HG02610 (cell line): ENCODE measurements around the gene TEX53.

Experiments used
- ATAC-seq: cut with Tn5 transposase; IDR thresholded peaks from one replicate; pipeline ENCODE4 v1.9.1; 2021; ENCODE audit warnings: mild to moderate bottlenecking, moderate library complexity; ENCODE audit not compliant: unreplicated experiment

The TEX53 gene

DNA sequence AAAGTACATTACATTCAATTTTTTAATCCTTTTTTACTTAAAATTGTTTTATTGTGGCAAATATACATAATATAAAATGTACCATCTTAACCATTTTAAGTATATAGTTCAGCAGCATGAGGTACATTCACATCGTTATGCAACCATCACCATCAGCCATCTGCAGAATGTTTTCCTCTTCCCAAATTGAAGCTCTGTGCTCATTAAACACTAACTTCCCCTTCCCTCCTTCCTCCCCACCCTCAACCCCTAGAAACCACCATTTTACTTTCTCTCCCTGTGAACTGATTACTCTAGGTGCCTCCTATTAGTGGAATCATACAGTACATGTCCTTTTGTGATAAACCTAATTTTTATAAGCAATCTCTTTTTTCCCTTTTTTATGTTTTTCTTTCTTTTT is 15.6 kb downstream of the TEX53 start:
- ATAC-seq = no peak

DNA sequence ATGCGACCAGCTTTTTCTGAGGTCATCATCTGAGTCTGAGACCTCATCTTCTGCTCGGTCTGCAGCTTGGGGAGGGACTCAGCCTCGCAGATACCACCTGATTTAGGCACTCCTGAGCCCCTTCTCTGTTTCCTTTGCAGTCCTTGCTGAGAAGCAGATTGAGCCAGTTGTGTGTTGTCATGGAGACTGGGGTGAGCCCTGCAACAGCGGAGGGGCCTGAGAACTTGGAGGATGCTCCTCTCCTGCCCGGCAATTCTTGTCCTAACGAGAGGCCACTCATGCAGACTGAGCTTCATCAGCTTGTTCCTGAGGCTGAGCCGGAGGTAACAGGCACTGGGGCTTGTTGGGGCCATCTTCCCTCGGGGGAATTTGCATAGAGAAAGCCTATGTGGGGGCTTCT is 19.2 kb downstream of the TEX53 start:
- no peak for ATAC-seq

DNA sequence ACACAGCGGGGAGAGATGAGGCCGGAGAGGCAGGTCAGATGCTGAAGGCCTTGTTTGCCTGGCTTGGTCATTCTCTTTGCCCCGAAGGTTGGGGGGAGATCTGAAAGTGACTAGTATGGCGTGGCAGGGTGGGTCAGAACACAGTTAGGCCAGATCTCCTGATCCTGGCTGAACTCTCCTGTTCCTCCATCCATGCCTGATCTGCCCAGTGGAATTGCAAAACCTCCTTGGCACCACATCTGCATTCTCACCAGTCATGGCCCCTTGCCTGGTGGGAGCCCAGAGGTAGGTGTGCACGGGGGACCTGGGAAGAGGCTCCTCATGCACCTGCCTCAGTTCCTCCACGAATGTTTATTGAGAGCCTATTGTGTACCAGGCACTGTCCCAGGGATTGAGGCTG is 23.2 kb downstream of the TEX53 start:
- ATAC-seq = no peak

DNA sequence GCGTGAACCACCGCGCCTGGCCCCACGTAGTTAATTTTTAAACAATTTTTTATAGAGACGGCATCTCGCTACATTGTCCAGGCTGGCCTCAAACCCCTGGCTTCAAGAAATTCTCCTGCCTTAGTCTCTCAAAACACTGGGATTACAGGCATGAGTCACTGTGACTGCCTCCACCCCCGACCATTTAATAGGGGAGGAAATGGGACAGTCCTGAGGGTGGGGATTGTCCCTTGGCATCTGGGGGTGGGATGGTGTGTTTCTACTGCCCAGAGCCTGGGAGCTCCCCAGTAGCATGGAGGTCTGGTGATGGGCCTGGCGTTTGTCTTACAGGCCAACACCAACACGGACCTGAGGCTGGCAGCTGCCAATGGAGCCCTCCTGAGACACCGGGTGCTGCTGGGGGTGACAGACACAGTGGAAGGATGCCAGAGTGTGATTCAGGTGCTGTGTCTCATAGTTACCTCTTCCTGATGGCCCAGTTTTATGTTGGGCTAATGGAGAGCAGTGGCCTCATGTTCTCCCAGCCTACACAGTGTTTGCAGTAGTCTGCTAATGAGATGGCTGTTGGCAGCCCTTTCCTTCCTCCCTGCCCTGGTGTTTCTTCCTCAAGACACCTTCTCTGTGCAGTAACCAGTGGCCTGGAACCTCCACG is 24.0 kb downstream of the TEX53 start:
- no peak for ATAC-seq

DNA sequence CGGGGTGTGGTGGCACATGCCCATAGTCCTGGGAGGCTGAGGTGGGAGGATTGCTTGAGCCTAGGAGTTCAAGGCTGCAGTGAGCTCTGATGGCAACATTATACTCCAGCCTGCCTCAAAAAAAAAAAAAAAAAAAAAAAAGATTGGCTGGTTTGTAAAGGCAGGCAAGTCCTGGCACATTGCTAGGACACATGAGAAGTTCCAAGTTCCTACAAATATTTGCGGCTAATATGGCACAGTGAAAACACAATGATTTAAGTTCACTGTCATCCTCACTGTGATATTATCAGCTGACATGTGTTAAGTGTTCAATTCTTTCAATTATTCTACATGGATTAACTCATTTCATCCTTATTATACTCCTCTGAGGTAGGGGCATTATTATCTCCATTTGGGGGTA is 26.4 kb downstream of the TEX53 start:
- ATAC-seq = no peak

DNA sequence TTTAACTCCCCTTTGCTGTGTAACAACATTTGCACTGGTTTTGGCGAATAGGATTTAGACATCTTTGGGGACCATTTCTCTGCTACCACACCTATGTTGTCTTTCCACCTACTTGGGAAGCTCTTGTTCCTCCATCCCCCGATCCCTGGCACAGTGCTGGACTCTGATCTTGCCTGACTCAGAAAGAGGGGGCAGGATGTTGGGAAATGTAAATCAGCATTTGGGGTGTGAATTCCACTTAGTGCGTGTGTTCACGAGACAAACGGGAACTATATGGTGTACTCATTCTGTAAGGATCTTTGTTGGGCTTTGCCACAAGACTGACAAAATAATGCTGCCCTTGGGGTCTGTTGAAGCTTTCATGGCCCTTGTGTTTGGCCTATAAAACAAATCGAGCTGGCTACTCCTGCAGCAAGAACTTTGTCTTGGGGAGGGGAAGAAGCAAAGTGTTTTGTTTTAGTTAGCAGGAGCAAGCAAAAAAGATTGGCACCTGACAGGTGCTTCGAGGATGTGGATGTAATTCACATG is 28.0 kb downstream of the TEX53 start:
- no peak for ATAC-seq

DNA sequence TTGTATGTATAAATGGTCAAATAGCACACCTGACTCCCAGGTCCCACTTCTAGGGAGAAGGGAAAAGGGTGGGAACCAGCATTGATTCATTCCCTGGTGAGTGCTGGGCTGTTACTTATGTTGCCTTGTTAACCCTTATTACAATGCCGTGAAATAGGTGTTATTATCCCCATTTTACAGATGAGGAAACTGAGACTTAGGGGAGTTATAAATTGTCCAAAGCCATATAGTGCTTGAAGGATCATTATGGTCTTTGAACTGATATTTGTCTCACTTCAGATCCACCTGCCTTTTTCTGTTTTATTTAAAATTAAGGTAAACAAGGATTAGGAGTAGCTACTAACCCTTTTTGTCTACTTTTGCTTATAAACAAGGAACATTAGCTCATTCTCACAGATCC is 30.1 kb downstream of the TEX53 start:
- ATAC-seq = no peak

DNA sequence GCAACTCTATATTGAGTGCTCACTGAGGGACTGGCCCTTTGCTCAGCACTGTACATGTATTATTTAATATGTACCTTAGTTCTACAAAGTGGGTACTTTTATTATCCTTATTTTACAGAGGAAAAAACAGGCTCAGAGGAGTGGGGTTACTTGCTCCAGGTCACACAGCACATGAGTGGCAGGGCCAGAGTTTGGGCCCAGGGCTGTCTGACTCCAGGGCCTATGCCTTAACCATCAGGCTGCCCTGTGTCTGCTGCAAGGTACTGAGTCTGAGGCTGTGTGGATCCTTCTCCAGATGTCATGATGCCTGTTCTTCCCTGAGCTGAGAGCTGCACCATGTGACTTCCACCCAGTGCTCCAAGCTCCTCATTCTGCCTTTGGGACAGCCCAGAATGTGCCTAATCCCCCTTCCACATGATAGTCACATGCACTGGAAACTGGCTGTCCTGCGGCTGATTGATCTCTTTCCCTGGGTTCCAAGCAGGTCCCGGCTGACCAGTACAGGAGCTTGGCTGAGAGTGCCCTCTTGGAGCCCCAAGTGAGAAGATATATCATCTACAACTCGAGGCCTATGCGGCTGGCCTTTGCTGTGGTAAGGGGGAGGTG is 31.1 kb downstream of the TEX53 start:
- no peak for ATAC-seq

DNA sequence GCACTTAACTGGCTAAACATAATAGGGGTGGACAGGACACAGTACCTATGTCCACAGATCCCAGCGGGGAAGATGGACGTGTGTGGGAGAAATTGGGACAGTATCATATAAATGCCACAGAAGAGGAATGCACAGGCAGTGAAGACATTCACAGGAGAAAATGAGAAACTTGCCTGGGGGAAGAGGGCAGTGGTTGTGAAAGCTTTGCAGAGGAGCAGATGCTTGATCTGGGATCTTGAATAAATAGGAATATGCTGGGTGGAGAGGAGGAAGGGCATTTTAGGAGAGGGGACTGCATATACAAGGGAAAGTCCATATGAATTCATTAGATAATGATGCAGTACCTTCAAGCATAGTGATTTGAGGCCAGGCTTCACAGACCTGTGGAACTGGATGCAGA is 32.9 kb downstream of the TEX53 start:
- ATAC-seq = no peak

DNA sequence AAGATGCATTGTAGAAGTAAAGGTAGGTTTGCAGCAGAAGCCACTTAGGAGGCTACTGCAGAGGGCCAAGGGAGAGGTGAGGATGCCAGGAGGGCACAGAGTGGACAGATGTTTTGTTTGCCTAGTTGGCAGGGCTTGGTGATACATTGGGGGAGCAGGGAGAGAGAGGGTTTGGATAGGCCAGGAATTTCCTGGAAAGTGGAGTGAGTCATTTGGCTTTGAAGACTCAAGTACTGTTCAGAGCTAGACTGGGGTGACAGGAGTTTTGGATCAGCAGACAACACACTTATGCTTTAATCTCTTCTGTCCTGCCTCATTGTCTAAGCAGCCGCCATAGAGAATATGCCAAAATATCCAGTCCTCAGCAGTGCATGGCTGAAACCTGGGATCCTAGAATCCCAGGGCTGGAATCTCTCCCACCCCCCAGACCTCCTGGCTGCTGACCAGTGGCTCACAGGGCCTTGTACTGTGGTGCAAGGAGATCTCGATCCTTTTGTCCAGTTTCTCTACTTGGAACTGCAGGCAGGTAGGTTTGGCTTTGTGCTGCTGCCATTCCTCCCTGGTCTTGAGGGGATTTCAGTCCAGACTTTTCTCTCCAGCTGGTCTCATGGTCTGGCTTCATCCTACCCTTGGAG is 35.5 kb downstream of the TEX53 start:
- no peak for ATAC-seq

DNA sequence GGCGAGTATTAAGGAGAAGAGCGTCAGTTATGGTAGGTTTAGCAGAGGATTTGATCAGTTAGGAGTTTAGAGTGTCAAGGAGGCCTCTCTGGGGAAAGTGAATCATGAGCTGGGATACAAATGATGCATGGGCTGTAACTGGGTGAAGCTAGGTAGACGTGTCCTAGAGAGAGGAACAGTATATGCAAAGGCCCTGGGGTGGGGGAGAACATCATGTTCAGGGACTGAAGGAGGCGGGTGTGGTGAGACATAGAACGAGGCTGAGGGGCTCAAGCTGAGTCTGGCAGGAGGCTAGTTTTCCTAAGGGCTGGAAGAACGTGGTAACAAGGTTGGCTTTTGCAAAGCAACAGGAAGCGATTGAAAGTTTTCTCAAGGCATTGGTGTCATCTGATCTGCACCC is 36.0 kb downstream of the TEX53 start:
- no peak for ATAC-seq

DNA sequence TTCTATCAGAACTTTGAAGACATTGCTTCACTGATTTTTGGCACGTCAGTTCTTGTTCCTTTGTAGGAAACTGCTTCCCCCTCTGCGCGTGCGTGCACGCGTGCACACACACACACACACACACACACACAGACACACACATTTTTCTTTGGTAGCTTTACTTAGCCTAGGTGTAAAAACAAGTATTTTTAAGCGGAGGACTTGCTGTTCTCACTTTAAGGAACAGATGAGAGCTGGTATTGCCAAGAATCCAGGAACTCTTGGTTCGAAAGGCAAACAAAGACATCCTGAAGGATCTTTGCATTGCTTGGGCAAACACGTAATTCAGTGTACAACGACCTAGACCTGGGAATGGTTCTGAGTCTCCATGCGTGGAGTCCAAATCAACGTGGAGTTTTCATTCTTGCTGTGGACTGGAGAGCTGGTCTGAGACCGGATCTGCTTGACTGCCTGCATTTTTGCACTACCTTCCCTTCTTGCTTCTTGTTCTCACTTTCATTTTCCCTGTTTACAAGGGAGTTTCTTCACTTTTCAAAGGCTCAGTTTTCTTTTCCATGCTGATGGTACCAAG is 38.3 kb downstream of the TEX53 start:
- ATAC-seq = peak; percentile 54

DNA sequence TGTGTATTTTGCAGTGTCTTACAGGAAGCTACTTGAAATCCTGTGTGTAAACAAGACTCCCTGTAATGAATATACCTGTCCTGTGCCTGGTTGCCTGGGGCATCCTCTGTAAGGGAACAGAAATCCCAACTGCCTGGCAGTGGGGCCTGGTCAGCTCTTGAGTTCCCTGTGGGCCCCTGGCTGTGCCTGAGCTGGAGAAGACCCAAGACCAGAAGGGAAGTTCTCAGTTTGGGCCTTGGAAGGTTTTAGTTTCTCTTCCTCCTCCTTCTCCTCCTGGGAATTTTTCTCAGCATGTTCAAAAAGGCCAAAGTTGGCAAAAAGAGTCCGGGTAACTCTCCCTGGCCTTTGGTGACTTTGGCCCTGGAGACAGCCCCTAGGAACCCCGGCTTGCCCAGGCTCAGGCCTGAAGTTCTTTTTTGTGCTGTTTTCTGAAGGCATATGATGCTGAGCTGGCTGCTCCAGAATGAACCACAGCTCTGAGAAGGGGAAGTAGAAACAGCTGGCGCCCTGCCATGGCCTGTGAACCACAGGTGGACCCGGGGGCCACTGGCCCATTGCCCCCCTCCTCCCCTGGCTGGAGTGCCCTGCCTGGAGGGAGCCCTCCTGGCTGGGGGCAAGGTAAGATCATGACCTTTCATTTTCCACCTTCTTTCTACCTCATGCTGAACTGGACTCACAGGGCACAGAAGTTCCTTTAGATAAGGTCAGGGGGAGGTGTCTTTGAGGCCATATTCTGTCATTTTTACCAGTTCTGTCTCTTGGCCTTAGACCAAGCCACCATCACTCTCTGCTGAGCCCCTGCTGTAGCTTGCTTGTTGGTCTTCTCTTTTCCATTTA is 40.7 kb downstream of the TEX53 start:
- ATAC-seq = peak; percentile 65

DNA sequence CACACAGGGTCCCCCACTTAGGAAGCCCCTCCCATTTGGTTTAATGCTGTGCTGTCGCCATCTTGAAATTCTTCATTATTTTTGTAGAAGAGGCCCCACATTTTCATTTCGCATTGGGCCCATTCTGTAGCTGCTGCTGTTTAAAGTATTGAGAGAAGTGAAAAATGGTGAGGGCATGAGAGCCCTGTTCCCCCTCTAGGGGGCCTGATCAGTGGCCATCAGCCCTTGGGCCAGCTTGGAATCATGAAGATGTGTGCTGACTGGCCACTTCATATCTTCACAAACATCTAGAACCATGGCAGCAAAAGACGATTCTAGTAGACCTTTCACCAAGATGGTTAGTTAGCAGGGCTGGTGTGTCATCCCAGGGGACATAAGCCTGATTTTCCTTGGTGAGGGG is 43.2 kb downstream of the TEX53 start:
- no peak for ATAC-seq

DNA sequence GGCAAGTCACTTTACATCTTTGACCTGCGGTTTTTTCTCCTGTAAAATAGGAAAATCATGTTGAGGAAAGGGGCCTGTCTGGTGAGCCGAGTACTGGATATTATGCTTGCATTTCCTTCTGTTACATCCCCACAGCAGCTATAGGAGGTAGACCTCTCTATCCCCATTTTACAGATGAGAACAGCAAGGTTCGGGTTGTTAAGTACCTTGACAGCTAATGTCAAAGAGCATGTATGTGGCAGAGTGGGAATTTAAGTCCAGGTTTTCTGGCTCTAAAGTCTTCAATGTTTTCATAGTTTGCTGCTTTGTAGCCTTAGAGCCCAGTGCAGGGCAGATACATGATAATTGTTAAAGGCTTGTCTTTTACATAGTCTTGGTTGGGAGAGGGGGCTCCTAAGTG is 43.7 kb downstream of the TEX53 start:
- no peak for ATAC-seq

DNA sequence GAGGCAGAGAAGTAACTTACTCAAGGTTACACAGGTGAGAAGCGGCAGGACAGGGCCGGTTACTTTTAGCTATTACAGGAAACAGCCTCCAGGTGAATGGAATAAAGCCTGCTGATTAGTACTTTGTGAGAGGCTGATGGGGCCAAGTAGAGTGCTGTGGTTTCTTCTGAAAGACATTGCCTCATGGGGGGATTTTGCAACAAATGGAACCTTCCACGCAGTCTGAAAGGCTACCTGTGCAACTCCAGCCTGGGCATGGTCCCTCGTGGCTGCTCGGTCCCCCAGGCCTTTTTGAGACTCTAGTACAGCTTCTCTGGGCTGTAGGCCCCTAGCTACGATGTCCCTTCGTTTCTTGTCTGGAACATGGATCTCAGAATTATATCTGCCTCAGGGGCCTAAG is 44.5 kb downstream of the TEX53 start:
- no peak for ATAC-seq

DNA sequence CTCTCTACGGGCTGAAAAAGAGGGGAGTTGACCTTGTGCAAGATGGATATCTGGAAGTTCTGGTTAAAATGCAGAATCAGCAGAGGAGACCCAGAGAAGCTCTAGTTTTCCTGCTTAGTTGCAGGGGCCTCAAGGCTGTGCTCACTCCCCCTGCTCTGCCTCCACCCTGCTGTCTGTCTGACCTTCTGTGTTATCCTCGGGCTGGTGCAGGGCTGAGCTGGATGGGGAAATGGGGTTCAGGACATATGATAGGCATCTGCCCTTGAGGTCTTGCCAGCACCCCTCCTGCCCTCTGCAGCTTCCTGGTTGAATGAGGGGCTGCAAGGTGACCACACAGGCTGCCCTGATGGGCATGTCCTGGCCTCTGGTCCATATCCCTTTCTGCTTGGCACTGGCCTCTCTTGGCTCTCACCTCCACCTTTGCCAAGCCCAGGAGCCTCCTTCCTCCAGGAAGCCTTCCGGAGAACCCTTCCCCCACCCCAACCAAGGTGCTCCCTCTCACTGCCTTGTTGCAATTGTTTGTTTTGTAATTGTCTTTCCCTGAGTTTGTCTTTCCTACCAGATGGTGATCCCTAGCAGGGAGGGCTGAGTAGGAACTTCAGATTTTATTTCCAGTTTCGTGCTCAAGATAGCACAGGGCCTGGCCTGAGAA is 45.2 kb downstream of the TEX53 start:
- no peak for ATAC-seq

DNA sequence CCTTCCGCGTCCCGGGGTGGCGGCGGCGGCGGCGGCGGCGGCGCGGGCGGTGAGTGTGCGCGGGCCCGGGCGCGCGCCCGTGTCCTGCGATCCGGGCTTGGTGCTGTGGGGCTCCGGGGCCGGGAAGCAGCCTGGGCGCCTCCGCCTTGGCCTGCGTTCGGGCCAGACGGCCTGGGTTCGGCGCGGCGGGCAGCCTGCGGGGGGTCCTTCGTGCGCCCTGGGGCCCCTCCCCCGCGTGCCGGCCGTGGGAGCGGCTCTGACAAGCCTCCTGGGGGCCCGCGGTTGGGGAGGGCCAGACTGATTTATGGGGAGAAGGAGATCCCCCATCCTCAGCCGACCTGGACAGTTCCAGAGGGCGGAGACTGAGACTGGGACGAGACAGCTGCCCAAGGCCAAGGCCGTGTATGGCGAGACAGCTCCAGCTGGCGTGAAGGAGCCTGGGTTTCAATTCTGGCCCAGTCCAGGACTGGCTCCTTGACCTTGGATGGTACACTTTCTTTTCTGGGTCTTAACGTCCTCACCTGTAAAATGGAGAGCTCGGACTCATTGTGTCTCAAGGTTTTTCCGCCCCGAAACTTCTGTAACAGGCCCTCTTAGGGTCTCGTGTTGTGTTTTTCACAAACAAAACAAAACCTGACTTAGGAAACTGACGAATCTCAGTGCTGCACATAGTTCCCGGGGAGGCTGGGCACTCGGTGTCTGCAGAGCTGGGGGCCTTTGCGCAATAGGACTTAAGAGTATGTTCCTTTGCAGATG is 45.9 kb downstream of the TEX53 start:
- ATAC-seq = peak; percentile 32

DNA sequence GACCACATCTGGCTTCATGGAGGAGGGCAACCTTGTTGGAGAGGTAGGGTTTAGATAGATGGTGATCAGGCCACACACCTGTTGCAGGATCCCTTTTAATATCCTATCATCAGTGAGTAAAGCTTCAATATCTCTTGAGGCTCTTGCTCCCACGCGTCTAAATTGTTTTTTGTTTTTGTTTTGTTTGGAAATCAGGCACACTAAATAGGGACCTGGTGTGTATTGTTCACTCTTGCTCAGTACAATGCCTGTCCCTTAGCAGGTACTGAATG is 49.1 kb downstream of the TEX53 start:
- no peak for ATAC-seq
